GM18909 (cell line): ENCODE data around the gene SLC6A1.

Source experiments
- ATAC-seq: cut with Tn5 transposase; IDR thresholded peaks from one replicate; pipeline ENCODE4 v1.9.1; 2021; ENCODE audit warnings: mild to moderate bottlenecking; ENCODE audit not compliant: unreplicated experiment, poor library complexity

The SLC6A1 gene

GRCh38 chr3:11014253-11014652, 21.7 kb downstream of the SLC6A1 start:
- no peak for ATAC-seq

GRCh38 chr3:11014752-11015151, 22.2 kb downstream of the SLC6A1 start:
- no peak for ATAC-seq

- no peak for ATAC-seq
Observed at GRCh38 chr3:11015369-11015768, 22.8 kb downstream of the SLC6A1 start.

- ATAC-seq: no peak
Observed at GRCh38 chr3:11016727-11017126, 24.2 kb downstream of the SLC6A1 start.

GRCh38 chr3:11019116-11019819, 26.7 kb downstream of the SLC6A1 start:
- ATAC-seq: no peak

DNA sequence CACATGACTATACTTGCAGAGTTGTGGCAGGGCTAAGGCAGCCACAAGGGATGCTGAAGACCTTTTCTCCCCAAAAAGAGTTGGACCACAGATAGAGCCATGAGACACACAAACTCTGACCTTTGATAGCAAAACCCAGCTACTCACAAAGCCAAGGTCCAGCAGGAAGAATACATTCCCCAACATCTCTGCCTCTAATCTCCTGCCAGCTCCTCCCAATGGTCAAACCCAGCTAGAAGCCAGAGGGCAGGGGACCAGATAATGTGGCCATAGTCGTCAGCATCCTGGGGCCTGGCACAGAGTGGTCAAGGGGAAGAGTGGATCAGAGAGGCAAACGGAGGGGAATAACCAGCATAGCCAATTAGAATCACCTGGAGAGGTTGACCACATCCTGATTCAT, 28.2 kb downstream of the SLC6A1 start:
- ATAC-seq: no peak

- ATAC-seq: no peak
Observed at GRCh38 chr3:11021611-11022011, 29.1 kb downstream of the SLC6A1 start.

- ATAC-seq: no peak
Observed at GRCh38 chr3:11022115-11022514, 29.6 kb downstream of the SLC6A1 start.

DNA sequence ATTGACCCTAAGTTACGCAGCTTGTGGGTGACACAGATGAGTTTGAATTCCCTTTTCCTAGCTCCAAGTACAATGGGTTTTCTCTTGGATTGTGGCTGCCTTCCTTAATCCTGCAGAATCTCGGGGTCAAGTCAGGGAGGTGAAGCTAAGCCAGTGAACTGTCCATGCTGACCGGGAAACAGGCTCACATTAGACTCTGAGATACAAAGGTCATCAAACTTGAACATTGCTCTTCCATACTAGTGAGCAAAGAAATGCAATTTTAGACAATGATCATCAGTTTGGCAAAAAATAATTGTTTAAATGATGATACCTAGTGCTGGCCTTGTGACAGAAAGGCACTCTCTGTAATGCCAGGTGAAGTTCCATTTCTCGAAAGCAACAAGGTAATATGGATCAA, 31.6 kb downstream of the SLC6A1 start:
- ATAC-seq: no peak

GRCh38 chr3:11029948-11030347, 37.4 kb downstream of the SLC6A1 start:
- ATAC-seq: no peak

GRCh38 chr3:11033871-11034270, 41.3 kb downstream of the SLC6A1 start:
- no peak for ATAC-seq

GRCh38 chr3:11034309-11034985, 41.9 kb downstream of the SLC6A1 start:
- no peak for ATAC-seq

DNA sequence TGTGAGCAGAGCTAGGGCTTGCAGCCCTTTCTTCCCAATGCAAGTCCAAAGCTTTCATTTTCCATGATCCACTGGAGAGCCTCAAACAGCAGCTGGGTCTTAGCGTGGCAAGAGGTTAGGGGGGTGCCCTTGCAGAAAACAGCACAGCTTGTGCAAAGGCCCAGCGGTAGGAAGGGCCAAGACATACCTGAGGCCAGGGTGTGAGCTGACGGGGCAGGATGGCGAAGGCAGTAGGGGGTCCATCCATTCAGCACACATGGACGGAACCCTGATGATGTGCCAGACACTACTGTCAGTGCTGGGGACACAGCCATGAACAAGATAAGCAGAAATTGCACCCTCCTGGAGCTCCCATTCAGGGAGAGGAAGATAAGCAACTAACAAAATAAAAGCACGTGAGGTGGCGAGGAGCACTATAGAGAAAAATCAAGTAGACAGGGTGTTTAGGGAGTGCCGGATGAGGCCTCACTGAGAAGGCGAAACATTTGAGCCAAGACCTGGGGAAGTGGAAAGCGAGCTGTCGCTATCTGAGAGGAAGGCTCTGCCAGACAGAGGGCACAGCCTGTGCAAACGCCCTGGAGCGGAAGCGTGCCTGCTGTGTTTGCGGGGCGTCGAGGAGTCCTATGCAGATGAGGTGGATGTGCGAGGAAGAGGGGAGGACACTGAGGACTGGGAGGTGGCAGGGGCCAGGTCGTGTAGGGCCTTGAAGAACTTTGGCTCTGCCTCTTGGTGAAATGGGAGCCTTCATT, 43.4 kb downstream of the SLC6A1 start:
- no peak for ATAC-seq

- ATAC-seq: no peak
Observed at GRCh38 chr3:11037241-11037873, 44.8 kb downstream of the SLC6A1 start.

DNA sequence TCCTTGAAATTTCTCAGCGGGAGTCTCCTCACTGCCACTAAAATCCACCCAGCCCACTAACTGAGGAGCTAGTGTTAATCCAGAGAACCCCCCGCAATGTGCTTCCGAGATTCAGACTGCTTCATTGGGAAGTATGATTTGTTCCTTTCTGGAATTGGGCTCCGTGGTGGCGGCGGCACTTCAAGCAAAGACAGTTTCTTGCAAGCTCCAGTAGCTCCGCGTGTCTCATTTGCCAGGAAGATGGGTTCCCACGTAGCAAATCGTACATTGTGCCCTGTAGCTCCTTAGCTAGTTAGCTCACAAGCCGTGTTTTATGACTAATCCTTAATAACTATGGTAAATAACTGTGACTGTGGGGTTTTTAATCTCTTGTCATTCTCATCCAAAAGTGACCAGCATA, 45.4 kb downstream of the SLC6A1 start:
- ATAC-seq: no peak

DNA sequence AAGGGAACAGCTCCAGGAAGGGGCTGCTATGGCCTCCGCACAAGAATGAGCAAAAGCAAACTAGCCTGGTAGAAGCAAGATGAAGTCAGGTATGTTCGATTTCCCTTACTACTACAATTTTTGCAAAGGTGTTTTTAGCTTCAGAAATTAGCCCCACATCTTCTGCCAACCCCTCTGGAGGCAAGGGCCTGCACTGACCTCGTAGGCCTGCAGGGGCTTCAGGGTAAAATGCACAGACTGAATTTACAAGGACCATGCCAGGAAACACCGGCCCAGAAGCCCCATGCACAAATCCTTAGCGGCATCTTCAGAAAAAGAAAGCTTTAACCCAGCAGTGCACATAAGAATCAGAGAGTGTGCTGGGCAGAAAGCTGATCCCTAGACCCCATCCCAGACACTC, 53.0 kb downstream of the SLC6A1 start:
- no peak for ATAC-seq

DNA sequence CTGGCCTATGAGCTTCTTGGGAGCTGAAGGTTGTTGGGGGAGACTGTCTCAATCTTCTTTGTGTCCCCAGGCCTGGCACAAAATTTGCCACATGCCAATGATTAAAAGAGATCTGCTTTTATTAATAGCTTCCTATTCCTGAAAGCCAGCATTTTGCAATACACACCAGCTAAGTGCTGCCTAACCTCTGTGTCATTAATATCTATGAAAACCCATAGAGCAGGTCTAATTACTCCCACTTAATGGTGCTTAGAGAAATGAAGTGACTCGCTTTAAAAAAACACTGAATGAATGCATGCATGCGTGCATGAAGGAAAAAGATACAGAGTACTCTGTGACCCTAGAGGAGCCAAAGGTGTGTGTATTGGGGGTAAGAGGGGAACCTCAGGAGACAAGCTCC, 55.0 kb downstream of the SLC6A1 start:
- no peak for ATAC-seq

DNA sequence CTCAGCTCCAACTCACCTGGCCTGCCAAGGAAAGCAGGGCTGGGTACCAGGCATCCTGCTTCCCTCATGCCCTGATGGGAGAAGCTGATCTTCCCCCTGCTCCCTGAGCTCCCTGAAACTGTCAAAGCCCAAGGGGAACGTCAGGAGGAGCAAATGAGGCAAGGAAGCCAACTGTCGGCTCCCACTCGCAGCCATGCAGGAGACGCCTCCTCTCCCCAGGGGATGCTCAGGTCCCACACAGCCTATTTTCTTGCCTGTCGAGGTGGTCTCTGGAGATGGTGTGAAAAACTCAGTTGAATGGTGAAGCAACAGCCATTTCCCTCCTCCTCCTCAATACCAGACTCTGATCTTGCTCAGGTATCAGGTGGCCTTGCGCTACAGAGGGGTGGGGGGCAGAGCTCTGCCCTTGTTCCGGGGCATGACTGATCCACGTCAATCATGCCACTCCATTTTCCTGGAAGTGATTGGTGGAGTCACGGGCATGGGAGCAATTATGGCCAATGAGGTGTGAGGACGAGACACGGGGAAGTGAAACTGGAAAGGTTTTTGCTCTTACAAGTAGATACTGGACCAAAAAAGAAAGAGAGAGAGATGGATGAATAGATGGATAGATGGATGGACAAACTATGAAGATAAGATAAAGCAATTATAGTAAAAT, 58.2 kb downstream of the SLC6A1 start:
- ATAC-seq: no peak

DNA sequence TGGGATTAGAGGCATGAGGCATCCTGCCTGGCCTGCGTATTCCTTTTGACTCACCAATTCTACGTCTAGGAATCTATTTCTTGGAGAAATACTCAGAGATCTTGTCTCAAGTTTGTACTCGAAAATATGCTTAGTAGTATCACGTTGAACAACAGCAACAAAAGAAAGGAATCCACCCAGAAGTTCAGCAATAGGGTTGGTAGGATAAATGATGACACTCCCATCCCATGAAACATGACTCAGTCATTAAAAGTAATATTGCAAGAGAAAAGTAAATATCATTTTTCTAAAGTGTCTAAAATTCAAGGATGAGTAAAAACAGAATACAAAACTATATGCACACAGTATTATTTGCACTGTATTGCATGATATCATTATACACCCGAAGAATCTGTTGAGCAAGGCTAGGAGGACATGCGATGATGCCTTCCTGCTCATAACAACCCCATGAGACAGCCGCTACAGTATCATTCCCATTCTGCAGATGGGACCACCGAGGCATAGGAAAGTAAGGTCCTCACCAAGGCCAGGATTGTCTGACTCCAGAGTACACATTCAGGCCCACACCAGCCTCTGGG, 61.5 kb downstream of the SLC6A1 start:
- ATAC-seq: no peak
